HG03460 (cell line): ENCODE measurements around the gene SEPTIN2.
"Not testable (repeated sequence)": the region's sequence is repeated elsewhere in the genome, so short reads cannot be mapped to it uniquely, and the experiment has no call there.

ENCODE experiments used
- ATAC-seq: cut with Tn5 transposase; IDR thresholded peaks from one replicate; pipeline ENCODE4 v1.9.1; 2021; ENCODE audit not compliant: unreplicated experiment

SEPTIN2 gene

GRCh38 chr2:241350530-241350877 lies 34.8 kb downstream of the SEPTIN2 start:
- ATAC-seq, result no peak

- ATAC-seq, result no peak
Observed at GRCh38 chr2:241350878-241351639, 35.3 kb downstream of the SEPTIN2 start.

- no peak for ATAC-seq
Observed at GRCh38 chr2:241351640-241352031, 35.9 kb downstream of the SEPTIN2 start.

GRCh38 chr2:241352227-241352626 lies 36.5 kb downstream of the SEPTIN2 start:
- no peak for ATAC-seq

GRCh38 chr2:241354668-241355658 lies 39.2 kb downstream of the SEPTIN2 start:
- no peak for ATAC-seq

GRCh38 chr2:241355983-241356870 lies 40.5 kb downstream of the SEPTIN2 start, which contains the start of gene FARP2:
TSS of gene FARP2 (plus strand) at chr2:241356285. CDS start at chr2:241373108, 16,823 bp downstream.
- peak; percentile 77 for ATAC-seq

- ATAC-seq, result no peak
Observed at GRCh38 chr2:241356871-241357260, 41.1 kb downstream of the SEPTIN2 start.

- ATAC-seq, result no peak
Observed at GRCh38 chr2:241357531-241357930, 41.8 kb downstream of the SEPTIN2 start.

GRCh38 chr2:241358470-241358869 lies 42.7 kb downstream of the SEPTIN2 start:
- peak; percentile 29 for ATAC-seq

- no peak for ATAC-seq
Observed at GRCh38 chr2:241359481-241360045, 43.8 kb downstream of the SEPTIN2 start.

GRCh38 chr2:241363426-241363825 lies 47.7 kb downstream of the SEPTIN2 start:
- ATAC-seq, result no peak

- no peak for ATAC-seq
Observed at GRCh38 chr2:241364781-241365180, 49.1 kb downstream of the SEPTIN2 start.

GRCh38 chr2:241366678-241367077 lies 51.0 kb downstream of the SEPTIN2 start:
- no peak for ATAC-seq

- no peak for ATAC-seq
Observed at GRCh38 chr2:241368643-241369042, 52.9 kb downstream of the SEPTIN2 start.

GRCh38 chr2:241372361-241372992 lies 56.8 kb downstream of the SEPTIN2 start:
- ATAC-seq, result no peak

- ATAC-seq, result no peak
Observed at GRCh38 chr2:241373446-241373845, 57.7 kb downstream of the SEPTIN2 start.

- ATAC-seq, result not testable (repeated sequence)
Observed at GRCh38 chr2:241373906-241374305, 58.2 kb downstream of the SEPTIN2 start.

- no peak for ATAC-seq
Observed at GRCh38 chr2:241375300-241375699, 59.6 kb downstream of the SEPTIN2 start.

- no peak for ATAC-seq
Observed at GRCh38 chr2:241376808-241377207, 61.1 kb downstream of the SEPTIN2 start.

- ATAC-seq, result no peak
Observed at GRCh38 chr2:241378816-241379215, 63.1 kb downstream of the SEPTIN2 start.
